Measurements from ENCODE around the gene KCNQ5.
"Not testable (repeated sequence)": the region's sequence is repeated elsewhere in the genome, so short reads cannot be mapped to it uniquely, and the experiment has no call there.

The KCNQ5 gene

DNA sequence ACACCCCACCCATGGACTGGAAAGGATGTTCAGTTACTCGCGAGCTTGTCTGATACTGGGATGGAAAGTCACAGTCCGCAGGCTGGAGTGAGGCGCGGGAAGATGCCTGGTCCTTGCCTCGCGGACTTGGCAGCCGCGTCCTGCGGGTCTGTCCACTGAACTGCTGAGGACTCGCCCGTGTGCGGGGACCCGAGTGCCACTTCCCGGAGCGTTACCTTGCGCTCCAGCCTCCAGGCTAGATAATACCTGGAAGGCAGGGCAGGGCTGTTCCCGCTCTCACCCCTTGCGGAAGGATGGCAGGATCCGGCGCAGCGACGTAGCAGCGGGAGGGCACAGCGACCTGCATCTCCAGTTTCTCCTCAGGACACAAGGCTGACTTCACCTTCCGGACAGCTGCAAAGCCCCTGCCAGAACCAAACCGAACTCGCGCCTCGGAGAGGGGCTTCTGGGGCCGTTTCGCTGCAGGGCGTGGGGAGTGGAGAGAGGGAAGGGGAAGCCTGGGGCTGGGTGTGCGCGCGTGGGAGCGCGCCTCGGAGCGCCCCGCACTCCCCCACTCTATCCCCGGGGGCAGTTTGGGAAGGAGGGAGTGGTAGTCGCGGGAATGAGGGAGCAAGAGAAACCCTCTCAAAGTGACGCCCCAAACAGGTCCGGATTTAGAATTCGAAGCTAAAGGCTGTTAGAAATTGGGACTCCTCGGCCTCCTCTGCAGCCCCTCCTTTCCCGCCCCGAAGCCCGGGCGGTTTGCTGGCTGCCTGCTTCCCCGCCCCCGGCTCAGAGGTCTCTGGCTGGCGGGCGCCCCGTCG is at the start of gene KCNQ5:
Gene KCNQ5, plus strand, starts transcription at position 774 of the 803 bp plus-strand sequence.
- no peak for DNase-seq (ENCODE audit: low read depth)

DNA sequence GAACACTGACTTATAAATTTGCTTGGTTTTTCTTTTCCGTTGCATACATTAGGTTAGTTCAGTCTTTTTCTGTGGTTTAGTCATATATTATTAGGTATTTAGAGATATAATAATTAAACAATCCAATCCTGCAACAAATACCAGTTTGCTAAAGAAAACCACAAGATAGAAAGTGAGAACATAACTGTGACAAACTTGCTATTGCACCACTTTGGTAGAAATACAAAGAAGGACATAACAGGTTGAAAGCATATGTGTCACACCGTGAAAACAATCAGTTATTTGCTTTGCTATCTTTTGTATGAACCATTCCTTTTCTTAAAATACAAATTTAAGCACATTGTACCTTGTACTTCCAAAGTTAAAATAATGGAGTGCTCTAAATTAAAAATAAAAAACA is 42.0 kb upstream of the KCNQ5 start:
- no peak for DNase-seq (ENCODE audit: low read depth)

DNA sequence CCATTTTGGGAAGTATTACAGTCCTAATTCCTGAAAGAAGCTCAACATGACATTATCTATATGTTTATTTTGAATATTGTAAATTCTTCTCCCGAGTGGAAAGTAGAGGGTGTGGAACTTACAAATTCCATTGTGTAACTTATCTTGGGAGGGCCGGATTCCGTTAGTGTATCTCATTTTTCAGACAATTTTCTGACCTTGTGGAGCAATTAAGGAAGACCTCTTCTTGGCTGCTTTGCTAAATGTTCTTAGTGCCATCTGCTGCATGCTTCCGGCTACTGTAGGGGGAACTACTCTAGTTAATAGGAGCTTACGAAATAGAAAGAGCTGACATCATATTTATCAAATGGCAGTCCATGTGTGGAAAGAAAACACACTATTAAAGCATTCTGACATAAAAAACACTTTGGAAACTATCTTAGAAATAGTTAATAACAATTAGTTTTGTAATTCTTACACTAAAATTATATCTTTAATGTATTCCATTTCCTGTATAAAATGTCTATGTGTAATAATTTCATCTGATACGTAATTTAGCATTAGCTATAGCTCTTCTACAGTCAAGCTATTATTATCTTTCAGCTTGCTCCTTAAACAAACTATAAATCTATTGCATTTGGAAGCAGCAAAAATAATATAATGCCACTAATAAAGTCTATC is 41.5 kb upstream of the KCNQ5 start:
- peak; percentile 65 for DNase-seq (ENCODE audit: low read depth)

DNA sequence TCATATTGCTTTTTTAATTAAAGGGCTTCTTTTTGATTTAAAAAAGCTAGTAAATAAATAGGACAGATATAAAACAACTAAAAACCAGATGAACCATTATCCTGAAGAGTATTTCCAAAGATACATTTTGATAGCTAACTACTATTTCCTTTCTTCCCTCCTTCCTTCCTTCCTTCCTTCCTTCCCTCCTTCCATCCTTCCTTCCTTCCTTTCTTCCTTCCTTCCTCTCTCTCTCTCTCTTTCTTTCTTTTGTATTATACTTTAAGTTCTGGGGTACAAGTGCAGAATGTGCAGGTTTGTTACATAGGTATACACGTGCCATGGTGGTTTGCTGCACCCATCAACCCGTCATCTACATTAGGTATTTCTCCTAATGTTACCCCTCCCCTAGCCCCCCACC is 40.9 kb upstream of the KCNQ5 start:
- DNase-seq (ENCODE audit: low read depth): not testable (repeated sequence)

DNA sequence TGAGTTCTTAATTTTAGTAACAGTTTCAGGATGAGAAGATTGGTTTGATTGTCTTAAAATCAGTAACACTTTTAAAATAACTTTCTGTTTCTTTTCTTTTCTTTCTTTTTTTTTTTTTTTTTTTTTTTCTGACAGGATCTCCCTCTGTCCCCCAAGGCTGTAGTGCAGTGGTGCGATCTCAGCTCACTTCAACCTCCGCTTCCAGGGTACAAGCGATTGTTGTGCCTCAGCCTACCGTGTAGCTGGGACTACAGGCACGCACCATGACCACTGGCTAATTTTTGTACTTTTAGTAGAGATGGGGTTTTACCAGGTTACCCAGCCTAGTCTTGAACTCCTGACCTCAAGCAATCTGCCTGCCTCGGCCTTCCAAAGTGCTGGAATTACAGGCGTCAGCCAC is 33.7 kb upstream of the KCNQ5 start:
- DNase-seq (ENCODE audit: low read depth): no peak

DNA sequence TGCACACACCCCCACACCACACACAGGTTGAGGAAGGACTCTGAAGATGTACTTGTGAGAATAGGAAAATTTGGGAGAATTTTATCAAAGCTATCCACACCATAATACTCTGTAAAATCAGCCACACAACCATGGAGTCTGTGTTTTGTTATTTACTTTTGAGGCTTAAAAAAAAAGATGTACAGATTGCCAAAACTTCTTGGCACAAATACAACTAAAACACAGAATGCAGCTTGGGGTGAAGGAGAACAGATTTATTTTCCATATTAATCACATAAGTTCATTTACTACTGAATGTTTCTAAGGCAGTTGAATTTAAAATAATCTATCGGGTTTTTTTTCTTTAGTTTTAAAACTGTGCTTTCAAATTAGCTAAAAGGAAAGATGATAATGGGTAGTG is 32.8 kb upstream of the KCNQ5 start:
- no peak for DNase-seq (ENCODE audit: low read depth)

DNA sequence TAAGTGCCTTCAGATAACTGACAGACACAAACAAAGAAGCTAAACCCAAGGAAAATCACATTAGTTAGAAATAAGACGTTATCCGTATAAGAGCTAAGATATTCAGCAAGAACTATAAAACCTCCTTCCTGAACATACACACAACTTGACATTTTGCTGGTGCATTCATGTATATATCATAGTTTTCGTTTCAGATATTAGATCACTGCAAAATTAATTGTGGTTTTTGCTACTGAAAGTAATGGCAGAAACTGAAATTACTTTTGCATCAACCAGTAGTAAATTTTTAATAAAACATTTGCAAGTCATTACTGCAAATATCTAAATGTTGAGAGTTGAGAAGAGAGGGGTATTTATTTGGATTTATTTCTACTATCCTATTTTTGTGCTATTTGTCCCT is 26.1 kb upstream of the KCNQ5 start:
- DNase-seq (ENCODE audit: low read depth): no peak

DNA sequence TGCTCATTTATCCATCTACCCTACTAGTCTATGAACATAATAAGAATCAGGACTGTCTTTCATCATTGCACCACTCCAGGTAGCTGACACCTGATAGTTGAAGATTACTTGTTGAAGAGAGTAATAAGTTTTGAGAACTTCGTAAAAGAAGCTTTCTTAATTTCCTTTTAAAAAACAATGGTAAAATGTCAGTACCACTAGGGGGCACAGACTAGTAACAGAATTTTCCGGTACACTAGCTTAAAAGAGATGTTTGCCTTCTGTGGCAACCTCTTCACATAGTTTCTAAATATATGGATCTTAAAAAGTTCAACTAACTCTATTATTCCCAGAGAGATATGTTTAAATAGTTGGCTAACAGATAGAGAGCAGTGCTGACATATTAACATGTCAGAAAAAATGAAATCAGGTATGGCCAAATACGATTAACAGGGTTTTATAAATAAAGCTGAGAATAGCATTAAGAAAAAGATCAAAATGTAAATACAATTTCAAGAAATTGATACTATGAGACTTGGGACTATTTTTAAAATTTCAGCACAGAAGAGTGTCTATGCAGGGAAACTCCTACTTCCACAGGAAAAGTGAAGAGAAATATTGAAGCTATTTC is 5.4 kb upstream of the KCNQ5 start:
- no peak for DNase-seq (ENCODE audit: low read depth)

DNA sequence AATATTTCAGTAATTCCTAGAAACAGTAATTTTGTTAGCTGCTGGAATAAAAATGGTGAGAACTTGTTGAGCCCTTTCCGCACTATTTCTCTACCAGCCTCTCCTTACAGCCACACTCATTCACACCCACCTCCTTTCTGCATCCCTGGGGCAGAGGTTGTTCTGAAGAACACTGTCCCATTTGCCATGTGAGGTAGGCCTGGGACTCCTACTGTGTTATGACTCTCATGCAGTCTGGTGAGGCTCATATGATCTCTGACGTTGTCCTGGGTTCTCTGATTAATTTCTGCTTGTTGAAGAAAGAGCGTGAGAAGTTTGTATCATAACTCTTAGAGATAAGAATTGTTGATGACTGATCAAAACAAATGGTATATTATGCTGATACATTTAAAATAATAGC is 4.1 kb upstream of the KCNQ5 start:
- no peak for DNase-seq (ENCODE audit: low read depth)

DNA sequence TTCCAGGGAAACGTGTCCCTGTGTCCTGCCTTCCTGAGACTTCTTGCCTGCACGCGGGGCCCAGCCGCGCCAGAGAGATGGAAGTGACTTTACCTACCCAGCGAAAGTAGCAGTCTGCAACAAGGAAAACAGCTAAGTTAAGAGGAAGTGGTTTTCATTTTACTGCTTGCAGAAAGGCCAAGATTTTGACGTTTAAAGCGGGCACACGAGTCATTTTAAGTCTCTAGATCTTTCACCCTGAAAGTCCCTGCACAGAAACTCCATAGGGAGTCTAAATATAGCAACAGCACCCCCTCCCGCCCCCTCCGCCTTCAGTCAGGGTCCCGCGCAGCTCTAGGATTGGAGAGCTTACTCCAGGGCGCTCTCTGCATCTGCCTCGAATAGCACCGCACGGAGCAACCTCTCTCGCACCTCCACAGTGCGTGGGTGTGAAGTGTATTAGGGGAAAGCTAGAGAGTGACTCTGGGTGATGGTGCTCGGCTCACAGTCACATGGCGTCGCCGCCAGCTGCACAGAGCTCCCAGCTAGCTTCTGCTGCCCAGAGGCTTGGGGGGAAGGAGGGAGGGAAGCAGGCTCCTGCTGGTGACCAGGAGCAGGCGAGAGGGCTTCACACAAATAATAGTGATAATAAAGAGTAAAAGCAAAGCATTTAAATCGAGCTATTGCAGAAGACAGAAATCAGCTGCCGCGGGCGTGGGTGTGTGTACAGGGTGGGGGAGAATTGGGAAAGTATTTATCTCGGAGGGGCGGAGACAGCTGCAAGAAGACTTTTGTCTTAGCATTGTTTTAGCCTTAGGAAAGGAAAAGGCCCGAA is 1.8 kb upstream of the KCNQ5 start:
- no peak for DNase-seq (ENCODE audit: low read depth)

DNA sequence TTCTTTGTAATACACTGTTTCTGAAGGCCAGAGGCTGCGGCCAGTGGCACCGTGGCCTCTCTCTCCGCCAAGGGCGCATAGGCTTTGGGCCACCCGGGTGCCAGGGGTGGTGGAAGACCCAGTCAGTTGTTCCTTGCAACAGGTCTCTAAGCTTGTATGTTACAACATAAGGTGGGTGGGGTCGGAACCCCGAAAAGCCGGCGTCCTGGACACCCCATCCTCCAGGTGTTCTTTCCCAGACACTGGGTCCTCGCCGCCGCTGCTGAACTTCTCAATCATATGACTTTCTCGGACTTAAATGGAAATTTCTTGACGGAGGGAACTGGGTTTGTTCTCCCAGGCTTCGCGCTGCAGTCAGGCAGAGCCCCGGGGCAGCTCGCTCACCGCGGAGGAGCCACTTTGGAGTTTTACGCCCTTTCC is 983 bp upstream of the KCNQ5 start:
- DNase-seq (ENCODE audit: low read depth): no peak

DNA sequence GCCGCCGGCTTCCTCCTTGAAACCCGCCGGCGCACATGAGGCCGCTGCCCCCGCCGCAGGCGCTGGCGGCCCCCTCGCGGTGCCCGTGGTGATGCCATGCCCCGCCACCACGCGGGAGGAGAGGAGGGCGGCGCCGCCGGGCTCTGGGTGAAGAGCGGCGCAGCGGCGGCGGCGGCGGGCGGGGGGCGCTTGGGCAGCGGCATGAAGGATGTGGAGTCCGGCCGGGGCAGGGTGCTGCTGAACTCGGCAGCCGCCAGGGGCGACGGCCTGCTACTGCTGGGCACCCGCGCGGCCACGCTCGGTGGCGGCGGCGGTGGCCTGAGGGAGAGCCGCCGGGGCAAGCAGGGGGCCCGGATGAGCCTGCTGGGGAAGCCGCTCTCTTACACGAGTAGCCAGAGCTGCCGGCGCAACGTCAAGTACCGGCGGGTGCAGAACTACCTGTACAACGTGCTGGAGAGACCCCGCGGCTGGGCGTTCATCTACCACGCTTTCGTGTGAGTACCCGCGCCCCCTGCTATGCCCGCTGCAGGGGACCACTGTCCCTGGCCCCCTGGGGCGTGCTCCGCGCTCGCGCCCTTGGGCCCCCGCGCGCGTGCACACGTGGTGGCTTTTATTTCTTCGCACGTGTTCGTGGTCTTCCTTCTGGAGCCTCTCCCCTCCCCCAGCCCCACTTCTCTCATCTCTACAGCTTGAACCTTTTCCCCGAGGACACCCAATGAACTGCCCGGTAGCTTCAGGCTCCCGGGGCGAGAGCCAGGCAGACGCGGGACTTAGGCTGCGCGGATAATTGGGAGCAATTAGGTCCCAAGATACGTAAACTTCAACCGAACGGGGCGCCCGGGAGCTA is 453 bp downstream of the KCNQ5 start:
- no peak for DNase-seq (ENCODE audit: low read depth)

DNA sequence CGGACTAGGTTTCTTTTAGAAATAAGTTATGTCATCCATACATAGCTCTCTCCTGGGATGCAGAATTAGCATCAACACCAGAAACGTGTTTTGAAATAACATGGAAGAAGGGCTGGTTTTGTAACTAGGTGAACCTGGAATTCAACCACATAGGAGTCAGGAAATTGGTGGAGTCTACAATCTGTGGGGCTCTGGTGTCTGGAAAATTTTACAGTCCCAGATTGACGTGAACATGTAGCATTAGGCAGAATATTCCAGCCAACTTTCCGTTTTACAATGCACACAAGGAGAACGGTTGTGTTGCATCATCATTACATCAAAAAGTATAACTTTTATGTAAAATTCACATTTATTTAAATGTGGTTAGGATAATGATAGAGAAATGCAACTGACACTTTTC is 1.9 kb downstream of the KCNQ5 start:
- no peak for DNase-seq (ENCODE audit: low read depth)

DNA sequence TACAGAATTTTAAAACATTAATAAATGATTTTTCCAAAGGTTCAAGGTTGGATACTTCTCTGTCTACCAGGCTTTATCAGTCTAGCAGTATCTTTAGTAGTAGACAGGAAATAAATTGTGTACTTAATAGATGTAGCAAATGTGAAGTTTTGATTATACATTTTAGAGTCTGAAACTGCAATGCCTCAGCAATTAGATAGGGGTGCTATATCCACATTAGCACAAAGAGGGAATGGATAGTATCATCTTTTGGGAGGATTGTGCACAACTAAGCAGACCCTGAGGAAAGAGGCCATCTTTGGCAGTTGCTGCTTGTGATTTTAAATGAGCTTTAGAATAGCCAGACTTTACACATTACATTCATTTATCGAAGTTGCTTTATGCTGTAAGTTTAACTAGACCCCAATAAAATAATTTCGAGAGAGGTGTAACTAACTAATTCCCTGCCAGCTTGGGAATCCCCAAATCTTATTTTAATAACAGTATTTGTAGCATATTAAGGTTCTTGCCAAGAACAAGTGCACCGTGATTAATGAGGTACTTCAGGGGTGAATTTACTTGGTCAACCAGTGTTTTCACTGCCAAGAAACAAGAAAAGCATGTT is 2.8 kb downstream of the KCNQ5 start:
- no peak for DNase-seq (ENCODE audit: low read depth)

DNA sequence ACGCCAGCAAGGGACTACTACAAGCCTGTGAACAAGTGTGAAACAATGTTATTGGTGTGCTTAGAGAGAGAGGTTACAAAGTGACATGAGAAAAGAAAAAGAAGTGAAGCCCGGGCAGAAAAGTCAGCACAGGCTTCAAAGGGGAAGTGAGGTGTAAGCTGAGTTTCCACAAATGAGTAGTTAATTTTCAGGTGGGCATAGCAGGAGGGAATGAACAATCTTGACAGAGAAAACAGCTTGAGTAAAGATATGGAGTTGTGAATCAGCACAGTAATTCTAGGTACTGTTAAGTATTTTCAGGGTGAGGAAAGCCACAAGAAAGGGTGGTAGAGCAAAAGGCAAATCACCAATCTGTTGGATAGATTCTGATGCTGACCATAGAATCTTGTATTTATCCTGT is 4.3 kb downstream of the KCNQ5 start:
- DNase-seq (ENCODE audit: low read depth): no peak

DNA sequence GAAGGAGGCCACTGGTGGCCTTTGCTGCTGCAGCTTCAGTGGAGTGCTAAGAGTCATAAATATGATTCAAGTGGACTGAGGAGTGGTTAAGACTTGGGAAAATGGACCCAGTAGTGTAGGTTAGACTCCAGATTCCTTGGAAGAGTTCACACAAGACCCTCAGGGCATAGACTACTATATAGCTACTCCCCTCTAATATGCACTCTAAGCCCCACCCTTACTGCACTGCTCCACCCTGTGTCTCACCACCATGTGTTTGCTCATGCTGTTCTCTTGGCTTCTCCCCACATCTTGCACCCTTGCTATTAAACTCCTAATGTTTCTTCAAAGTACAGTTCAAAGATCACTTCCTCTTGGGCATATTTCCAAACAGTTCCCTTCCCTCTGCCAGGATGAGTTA is 5.7 kb downstream of the KCNQ5 start:
- no peak for DNase-seq (ENCODE audit: low read depth)

DNA sequence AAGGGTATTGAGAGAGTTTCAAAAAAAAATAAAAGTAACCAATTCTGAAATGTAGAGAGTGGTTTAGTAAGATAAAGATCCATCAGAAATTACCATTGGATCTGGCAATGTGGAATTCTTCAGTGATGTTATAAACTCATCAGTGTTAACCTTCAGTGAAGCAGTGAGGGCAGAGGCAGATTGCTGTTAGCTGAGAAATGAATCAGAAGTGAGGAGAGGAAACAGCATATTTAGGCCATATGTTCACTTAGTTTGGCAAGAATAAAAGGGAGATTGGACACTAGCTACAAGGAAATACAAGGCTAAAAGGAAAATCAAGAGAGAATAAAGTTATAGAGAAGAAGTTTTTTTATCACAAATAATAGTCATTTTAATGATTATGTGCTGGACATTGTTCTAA is 9.6 kb downstream of the KCNQ5 start:
- no peak for DNase-seq (ENCODE audit: low read depth)

DNA sequence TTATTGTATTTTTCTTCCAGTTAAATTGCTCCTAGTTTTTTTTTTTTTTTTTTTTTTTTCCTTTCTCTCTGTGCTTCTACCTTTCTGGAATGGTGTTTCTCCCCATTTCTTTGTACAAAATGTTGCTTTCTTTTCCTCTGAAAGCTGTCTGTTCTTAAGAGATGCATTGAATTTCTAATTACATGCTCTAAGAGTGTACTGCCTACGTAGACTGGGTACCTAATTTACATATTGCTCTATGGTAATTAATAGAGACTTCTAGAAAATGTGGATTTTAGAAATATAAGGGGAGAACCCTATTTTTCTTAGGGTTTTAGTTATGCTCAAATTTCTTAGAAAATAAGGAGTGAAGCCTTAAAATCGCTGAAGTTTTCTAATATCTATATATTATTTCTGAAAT is 13.8 kb downstream of the KCNQ5 start:
- DNase-seq (ENCODE audit: low read depth): no peak

DNA sequence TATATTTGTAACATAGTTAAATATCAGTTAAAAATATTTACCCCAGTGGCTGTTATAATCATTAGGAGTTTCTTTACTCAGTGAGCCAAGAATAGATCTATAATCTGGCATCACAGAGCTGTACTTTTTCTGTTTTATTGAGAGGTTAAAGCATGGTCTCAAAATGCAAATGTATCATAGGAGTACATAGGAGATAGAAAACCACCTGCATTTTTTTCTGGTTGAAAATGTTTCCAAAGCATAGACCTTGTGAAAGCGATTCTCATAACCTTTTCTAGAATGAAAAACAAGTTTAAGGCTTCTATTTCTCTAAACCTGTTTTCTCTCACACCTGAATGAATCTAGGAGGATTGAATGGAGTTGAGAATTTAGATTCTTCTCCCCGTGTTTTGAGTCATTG is 14.4 kb downstream of the KCNQ5 start:
- DNase-seq (ENCODE audit: low read depth): no peak

DNA sequence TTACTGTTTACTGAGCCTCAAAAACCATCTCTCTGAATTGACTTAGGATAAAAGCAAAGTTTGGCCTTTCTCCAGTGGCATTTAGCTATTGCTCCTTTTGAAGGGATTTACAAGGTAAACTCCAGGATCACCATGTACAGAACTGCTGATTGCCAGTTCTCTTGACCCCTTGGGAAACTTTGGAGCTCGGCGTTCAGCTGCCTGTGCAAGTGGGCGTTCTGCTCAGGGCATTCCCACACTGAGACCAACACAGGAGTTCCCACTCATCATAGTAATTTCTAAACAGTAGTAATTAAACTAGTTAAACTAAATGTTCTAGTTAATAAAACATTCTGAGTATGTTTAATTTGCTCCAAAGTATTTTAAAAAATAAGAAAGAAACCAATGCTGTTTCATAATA is 14.9 kb downstream of the KCNQ5 start:
- no peak for DNase-seq (ENCODE audit: low read depth)

DNA sequence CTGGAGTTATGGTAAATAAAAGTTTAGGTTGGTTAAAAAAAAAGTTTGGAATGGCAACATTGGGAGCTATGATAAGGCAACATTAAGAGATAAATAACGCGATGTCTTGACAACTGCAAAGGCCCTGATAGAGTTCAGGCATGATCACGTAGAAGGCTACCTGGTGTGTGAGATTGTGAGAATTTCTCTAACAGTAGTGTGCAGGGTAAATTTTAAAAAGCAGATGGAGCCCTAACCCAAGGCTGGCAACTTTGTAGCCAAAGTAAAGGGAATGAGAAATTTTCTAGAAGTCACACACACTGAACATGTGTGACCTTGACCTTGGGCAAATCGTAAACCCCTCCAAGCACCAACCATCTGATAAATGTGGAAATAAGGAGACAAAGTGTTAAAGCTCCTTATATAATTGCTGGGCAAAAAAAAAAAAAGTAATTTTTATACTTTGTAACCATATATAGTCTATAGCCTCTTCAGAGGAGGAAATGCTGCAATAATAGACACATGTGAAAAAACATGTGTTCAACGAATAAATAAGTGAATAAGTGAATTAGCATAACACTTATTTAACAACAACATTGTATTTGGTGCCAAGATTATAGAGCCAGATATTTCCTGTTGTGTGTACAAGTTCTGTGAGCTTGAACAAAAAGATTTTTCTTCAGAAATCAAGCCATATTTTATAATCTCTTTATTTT is 18.2 kb downstream of the KCNQ5 start:
- no peak for DNase-seq (ENCODE audit: low read depth)
